HG03108 (cell line): ENCODE data around the gene VPS4B.

ENCODE experiments used
- ATAC-seq: cut with Tn5 transposase; IDR thresholded peaks from one replicate; pipeline ENCODE4 v1.9.1; 2021; ENCODE audit warnings: moderate library complexity; ENCODE audit not compliant: unreplicated experiment

VPS4B gene

DNA sequence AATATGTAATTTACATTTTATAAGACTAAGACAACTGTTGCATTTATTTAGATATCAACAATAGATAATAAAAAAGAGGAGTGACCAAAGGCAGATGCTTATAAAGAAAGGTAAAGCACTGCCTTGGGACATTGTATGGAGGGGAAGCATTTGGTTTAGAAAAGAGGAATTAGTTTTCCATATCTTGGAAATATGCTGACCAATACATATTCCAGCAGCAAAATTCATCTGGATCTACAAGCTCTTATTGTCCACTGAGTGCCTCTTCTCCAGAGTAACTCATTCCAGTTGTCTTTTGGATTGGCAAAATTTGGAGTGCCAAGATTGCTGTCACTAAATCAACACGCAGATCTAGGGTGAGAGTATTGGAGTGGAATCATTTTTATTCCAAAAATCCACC, 8.9 kb upstream of the VPS4B start:
- no peak for ATAC-seq

DNA sequence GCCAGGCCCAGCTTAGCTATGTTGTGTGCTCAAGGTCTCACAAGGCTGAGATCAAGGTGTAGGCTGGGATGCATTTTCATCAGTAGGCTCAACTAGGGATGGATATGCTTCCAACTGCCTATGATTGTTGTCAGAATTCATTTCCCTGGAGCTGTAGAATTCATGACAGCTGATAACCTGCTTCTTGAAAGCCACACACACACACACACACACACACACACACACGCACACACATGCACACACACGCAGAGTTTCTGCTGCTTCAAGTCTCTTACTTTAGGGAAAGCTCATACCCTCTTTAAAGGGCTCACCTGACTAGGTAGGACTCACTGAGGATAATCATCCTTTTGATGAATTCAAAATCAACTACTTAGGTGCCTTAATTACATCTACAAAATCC, 8.2 kb upstream of the VPS4B start:
- no peak for ATAC-seq

DNA sequence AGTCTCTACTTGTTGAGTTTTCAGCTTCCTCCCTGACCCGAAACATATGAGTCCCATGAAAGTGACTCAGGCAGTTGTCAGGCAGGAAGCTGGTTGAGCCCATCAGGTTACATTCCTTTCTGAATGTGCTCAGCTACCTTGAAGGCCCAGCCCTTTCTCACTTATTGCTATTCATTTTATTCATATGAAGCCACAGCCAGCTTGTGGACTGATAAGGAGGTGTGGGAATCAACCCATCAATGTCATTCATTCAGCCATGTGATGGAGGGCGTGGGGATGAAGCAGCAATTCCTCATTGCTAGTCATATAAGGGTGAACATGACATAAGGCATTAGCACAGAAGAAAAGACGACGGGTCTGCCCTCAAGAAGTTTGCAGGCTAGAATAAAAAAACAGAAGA, 5.3 kb upstream of the VPS4B start:
- no peak for ATAC-seq

DNA sequence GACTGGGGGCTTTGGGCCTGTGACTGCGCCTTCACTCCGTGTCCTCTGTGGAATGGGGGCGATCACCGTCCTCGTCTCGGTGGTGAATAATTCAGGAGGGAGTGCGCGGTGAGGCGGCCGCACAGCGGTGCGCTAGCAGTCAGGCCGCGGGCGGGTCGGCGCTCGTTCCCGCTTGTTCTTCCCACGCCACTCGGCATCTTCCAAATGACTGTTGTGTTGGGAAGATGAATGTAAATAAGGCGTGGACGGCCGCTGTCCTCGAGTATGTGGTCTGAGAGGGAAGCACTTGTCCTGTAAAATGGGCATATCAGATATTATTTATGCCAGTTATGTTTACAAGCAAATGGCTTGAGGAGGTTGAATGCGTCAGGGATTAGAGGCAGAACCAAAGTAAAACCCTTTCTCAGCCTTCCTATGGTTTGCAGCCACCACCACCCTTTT, 608 bp upstream of the VPS4B start:
- ATAC-seq = peak; percentile 16

DNA sequence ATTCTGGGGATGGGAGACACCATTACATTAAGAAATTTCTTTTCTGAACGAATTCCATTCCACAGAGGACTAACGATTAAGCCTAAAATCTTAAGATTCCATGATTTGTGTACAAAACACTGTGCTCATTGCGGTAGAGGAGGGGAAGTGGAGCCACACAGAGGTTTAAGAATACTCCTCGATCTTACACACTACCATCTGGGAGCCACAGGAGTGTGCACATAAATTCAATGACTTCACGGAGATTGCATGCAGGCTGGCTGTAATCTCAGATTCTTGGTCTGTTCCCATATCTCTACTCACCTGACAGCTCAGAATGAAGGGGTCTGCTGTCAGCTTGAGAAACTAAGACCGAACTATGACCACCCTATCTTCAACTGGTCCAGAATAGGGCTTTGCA, 762 bp downstream of the VPS4B start:
- ATAC-seq = no peak

DNA sequence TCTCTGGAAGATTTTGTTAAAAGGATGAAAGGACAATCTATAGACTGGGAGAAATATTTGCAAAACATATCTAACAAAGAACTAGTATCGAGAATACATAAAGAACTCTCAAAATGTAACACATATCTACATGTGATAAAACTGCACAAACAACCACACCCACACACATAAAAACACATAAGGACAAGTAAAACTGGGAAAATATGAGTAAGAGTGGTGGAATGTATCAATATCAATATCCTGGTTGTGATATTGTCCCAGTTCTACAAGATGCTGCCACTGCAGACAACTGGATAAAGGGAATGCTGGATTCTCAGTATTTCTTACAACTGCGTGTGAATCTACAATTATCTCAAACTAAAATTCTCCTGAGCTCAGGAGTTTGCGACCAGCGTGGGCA, 9.3 kb downstream of the VPS4B start:
- no peak for ATAC-seq

DNA sequence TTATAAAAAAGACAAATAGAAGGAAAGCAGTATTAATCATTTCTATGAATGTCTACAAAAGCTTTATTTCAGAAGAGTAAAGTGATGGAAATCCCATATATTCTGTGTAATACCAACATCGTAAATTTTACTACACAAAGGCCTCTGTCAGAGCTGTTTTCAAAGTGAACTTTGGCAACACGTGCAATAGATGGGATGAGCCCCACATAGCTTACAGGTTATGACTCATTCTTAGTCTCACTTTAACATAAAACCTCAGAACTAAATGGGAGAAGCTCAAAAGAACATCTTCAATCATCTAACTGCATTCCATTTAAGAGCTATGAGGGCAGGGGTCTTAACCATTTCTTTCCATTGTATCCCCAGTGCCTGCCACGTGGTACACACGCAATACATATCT, 11.5 kb downstream of the VPS4B start:
- ATAC-seq = no peak

DNA sequence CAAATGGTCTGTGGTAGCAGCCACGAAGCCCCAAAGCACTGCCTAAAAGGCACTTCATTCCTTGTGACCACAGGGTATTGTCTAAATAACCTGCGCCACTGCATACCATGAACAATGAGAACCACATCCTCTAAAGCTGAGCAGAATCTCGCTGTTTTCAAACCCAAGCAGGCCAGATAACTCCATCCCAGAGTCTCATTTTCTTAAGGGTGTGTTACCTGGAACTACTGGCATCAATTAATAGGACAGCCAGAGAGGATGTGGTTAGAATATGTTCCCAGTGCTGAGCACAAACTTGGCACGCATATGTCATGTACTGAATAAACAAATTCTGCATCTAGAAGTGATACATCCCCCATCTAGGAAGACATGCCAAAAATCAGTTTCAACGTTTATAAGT, 13.0 kb downstream of the VPS4B start:
- no peak for ATAC-seq

DNA sequence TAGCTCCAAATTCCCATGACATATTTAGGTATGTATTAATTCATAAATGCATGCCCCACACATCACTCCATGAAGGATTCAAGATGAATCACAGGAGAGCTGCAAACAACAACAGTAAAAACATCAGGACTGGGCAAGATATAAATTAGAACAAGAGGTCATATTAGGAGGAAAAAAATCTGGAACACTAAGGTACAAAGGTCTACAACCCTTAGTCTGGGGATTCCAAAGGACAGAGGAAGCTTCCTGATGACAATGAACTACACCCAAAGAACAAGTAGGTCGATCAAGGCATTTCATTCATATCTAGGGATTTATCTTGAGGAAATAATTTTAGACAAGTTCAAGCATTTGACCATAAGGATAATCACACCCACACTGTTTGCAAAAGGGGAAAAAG, 14.5 kb downstream of the VPS4B start:
- no peak for ATAC-seq

DNA sequence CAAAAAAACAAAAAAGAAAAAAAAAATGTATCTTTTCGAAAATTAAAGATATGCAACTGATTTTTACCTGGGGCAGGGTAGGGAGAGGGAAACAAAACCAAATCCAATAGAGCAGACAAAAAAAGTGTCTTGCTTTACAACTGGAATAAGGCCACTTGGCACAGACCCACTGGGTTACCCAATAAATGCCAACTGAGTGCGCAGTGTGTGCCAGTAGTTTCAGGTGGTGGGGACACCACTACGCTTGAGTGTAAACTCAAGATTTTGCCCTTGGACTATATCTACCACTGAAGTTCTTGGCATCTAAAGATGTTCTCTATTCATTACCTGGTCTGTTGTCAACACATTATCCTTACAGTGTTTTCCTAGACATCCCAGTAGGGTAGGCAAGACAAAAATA, 16.3 kb downstream of the VPS4B start:
- no peak for ATAC-seq

DNA sequence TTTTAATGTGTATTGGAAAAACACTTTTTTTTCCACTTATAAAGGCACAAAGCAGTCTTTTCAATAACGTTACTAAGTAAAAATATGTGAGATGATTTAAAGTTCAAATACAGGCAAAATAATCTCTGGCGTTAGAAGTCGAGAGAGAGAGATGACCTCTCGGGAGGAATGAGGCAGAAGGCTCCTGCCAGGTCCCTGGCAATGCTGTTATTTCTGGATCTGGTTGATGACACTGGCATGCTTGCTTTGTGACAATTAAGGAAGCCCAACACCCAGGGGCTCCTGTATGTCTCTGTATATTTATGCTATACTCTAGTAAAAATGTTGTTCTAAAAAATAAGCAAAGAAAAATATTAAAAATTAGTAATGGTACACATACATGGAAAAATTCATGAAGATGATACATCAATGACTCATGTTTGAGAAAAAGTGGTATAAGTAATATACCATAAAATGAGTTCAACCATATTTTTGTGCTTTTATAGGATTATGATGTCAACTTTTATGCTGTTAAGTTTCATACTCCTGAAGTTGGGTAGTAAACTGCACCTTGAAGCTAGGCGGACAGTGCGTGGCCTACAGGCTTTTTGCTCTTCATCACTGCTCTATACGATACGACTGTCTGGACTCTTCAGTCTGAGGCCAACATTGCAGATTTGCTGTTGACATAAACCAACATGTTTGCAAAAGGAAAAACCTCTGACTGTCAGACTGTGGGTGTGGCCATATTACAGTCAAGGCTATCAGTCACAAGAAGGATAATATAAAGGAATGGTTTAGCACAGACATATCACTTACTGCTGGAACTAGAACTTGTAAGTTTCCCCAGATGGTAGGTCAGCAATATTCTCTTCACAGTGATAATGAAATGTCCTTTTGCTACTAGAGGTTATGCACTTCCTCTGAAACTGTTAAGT, 19.8 kb downstream of the VPS4B start:
- no peak for ATAC-seq

DNA sequence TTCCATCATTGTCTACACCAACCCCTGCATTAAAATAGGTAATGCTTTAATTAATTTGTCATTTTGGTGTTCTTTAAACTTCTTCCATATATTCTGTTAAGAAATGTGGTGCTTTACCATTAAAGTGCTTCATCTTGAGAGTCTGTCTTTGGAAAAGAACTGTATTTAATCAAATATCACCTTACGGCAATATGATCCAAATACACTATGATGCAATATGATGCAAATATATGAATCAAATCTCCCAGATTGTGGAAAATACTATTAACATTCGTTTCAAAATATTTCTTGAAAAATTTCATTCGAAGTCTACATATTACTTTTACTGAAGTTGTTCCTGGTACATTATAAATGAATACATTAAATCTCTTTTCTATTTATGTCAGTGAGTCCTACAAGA, 23.0 kb downstream of the VPS4B start:
- no peak for ATAC-seq

DNA sequence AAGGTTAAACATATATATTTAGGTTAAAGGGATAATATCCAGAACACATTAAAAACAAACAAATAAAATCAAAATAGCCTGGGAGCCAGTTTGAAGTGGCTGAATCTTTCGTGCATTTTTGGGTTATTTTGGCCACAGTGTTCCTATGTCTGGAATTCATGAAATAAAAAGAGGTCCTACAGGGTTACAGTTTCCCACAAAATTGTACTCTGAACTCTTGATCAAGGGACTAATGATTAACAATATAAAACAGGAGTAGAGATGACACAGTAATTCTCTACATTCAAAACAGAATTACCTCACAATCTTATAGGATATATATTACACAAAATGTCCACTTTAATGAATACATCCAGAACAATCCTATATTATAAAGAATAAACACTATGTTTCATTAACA, 24.9 kb downstream of the VPS4B start:
- no peak for ATAC-seq

DNA sequence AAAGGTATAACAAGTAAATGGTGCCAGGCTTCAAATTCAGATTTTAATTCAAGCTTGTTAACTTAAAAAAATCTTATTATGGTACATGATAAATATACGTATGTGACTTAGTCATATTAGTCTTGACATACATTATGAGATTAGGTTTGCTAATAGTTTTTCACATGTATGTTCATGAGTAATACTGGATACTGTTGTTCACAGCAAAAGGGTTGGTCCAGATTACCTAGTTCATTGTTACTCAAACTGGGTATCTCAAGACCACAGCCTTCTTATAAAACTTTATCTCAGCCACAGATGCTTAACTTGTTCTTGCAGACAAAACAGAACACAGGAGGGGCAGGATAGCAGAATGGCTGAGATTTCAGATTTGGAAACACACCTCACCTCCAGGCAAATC, 26.8 kb downstream of the VPS4B start:
- ATAC-seq = no peak

DNA sequence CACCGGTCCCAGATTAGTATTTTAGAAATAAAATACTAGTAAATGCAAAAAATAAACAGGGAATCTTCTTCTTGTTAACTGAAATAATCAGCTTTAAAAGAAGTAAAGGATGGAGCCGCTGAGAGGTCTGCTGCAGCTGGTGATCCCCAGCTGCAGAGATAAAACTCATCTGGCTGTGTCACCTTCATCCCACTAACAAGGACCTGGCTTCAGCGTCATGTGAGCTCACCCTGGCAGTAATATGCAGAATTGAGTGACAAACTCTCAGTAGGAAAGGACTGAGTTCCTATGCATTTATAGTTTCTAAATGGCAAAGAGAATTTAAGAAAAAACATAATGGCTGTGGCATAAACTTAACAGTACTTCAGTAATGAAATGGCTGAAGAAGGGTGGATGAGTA, 27.3 kb downstream of the VPS4B start:
- no peak for ATAC-seq

DNA sequence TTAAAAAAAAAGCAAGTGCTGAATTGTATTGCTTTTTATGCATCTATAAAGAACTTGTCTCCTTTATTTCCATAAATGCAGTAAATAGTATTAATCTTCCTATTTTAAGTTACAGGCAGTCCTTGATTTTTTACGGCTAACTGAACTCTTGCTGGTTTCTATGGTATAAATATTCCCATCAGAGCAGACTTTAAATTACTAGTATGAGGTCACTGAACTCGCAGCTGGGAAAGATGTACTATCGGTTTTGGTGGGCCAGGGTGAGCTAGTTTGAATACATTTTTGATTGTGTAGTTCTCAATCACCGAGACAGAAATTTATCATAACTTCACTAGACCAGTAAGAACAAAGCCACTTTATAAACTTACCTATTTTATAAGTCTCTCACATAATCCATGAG, 34.4 kb downstream of the VPS4B start:
- no peak for ATAC-seq

DNA sequence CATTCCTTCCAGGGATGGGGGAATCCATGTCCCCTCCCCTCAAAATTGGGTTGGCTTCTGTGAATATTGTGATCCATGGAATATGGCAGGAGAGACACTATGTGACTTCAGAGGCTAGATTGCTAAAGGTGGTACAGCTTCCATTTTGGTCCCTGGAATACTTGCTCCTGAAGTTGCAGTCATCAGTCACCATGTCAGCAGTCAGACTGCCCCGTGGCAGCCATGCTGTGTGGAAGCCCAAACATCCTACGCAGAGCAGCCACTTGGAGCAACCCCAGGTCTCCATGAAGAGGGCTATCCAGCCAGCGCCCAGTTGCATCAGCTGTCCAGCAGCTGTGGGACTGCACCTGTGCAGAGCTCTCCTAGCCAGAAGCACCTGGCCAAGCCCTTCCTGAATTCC, 39.4 kb downstream of the VPS4B start:
- ATAC-seq = no peak

DNA sequence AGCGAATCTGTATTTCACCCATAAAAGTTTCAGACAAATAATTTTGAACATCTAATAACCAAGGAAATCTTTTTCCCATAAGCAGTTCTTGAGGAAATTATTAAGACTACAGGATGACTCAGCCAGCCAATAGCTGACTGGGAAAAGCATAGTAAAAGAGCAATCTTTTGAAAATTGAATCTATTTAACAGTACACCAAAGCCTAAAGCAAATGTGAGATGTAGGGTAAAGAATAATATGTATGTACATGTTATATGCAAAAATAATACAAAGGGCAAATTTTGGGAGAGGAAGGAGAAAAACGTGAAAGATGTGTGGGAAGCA, 42.7 kb downstream of the VPS4B start:
- ATAC-seq = no peak

DNA sequence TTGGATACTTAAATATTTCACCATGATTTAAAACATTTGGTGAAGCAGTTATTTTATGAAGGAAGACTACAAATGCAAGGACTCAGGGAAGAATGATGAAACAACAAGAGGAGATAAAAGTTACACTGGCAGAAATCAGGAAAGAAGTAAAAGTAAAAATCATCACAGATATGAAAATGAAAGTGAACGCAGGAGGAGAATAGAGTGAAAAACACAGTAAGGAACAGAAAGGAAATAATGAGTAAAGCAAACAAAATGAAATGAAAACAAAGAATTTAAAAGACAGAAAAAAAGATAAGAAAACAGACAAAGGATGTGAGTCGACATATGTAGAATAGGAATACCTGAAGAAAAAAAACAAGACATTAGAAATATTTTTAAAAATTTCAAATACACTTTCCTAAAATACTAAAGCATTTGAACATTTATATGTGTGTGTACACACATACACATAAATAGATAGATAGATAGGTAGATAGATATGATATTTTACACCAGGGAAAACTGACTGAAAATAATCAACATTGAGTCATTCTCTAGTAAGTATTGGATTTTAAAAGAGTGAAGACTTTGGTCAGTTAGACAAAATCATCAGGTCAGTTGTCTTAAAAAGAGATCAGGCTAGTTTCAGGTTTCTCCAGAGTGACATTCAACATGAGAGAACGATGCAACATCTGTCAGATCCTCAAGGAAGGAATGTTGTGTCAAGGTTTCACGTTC, 43.2 kb downstream of the VPS4B start:
- ATAC-seq = no peak

DNA sequence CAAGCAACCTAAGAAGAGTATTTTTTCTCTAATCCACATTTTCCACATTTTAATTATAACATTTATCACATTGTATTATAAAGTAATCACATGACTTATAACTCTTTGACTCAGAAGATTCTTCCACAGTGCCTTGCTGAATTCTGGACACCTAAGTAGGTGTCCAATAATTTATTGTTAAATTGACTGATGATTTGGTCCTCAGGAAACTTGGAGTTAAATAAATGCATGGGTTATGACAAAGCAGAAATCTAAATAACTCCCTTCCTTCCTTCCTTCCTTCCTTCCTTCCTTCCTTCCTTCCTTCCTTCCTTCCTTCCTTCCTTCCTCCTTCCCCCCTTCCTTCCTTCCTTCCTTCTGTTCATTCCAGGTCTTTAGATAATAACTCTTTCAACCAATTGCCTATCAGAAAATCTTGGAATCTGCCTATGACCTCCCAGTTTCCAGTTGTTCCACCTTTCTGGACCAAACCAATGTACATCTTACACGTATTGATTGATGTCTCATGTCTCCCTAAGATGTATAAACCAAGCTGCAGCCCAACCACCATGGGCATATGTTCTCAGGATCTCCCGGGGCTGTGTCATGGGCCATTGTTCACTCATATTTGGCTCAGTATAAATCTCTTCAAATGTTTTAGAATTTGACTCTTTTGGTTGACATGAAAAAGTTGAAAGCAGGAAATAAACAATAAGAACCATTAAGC, 44.8 kb downstream of the VPS4B start:
- ATAC-seq = no peak

DNA sequence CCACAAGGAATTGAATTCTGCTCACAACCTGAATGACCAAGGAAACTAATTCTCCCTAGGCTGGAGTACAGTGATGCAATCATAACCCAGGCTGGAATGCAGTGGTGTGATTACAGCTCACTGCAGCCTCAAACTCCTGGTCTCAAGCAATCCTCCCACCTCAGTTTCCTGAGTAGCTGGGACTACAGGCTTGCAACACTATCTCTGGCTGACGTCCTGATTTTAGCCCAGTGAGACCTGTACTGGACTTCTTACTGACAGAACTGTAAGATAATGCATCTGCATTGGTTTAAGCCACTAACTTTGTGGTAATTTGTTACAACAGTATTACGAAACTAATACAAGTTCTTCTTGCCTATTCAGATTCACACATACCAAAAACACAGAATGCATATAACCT, 45.7 kb downstream of the VPS4B start:
- no peak for ATAC-seq

DNA sequence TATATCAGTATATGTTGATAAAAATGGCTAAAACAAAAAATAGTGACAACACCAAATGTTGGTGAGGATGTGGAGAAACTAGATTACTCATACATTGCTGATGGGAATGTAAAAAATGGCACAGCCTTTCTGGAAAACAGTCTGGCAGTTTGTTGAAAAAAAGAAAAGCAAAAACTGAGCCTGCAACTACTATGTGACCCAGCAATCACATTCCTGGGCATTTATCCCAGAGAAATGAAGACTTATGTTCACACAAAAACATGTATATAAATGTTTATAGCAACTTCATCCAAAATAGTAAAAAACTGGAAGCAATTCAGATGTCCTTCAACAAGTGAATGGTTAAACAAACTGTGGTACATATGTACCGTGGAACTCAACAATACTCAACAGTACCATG, 47.7 kb downstream of the VPS4B start:
- no peak for ATAC-seq
